DOHH2 (cell line): ENCODE results near the gene DNAH2.

Experiments used
- EZH2phosphoT487 ChIP-seq: fragments of 200-600 bp; sonication (generic); IDR thresholded peaks from 2 replicates; pipeline ENCODE4 v1.6.1; 2017; ENCODE audit warnings: borderline replicate concordance, mild to moderate bottlenecking, antibody characterized with exemption, low read length, moderate library complexity, mixed read lengths
- TF ChIP-seq, protein P1 (sequence below): fragments of 200-600 bp; sonication (generic); IDR thresholded peaks from one replicate; pipeline ENCODE4 v1.5.1; 2014; ENCODE audit warnings: antibody characterized with exemption, mild to moderate bottlenecking, low read depth, low read length; ENCODE audit not compliant: poor library complexity, severe bottlenecking

DNA sequence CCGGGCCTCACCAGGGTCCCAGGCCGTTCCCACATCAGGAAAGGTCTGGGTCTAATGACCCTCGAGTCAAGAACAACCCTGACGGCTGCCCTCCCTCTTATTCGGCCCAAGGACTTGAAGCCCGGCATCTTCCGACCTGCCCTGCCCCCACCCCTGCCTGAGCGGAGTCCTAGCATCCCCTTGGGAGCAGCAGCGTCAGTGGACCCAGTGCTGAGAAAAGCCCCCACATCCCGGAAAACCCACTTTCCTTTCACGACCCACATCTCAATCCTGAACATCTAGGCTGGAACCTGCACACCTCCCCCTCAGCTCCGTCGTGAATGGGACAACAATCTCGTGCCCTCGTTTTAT, 138.1 kb downstream of the DNAH2 start:
- no peak for TF ChIP-seq EZH2phosphoT487
- TF ChIP-seq, protein P1, sequence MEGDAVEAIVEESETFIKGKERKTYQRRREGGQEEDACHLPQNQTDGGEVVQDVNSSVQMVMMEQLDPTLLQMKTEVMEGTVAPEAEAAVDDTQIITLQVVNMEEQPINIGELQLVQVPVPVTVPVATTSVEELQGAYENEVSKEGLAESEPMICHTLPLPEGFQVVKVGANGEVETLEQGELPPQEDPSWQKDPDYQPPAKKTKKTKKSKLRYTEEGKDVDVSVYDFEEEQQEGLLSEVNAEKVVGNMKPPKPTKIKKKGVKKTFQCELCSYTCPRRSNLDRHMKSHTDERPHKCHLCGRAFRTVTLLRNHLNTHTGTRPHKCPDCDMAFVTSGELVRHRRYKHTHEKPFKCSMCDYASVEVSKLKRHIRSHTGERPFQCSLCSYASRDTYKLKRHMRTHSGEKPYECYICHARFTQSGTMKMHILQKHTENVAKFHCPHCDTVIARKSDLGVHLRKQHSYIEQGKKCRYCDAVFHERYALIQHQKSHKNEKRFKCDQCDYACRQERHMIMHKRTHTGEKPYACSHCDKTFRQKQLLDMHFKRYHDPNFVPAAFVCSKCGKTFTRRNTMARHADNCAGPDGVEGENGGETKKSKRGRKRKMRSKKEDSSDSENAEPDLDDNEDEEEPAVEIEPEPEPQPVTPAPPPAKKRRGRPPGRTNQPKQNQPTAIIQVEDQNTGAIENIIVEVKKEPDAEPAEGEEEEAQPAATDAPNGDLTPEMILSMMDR: no peak
